Adrenal gland (tissue), 5 donors: ENCODE data around the gene SPARCL1.

Experiments
- CTCF ChIP-seq, 6 experiments: fragments of 450-650 bp in 4 of 6; fragments of 200-600 bp in 2 of 6; sonication (generic) in 1 of 6; IDR thresholded peaks; 1 replicate in 5 of 6; 2 replicates in 1 of 6; pipeline versions ENCODE4 v1.5.1 to v1.8.0; 2016 to 2021; ENCODE audit warnings: antibody characterized with exemption in 6 of 6, mild to moderate bottlenecking in 2 of 6, moderate library complexity in 1 of 6
- POLR2A ChIP-seq, 2 donors: fragments of 450-650 bp; IDR thresholded peaks; one replicate each; pipeline ENCODE4 v1.6.1; 2017; ENCODE audit warnings: antibody characterized with exemption in 2 of 2, mild to moderate bottlenecking in 2 of 2, moderate library complexity in 1 of 2
- donor health status: DM: no; HTN: no; CAD: no.

- TF ChIP-seq CTCF (IDR thresholded peaks at IDR 0.05): no peak
- TF ChIP-seq POLR2A (IDR thresholded peaks at IDR 0.05): no peak
These were observed 45.8 kb upstream of the SPARCL1 start for GRCh38 chr4:87574996-87575395.
